T1000 (cell line): ENCODE results near the gene ELF4.

Experiments
- DNase-seq: peaks from one replicate; lab custom pipeline; 2025; ENCODE audit warnings: mixed read lengths; lab: John Stamatoyannopoulos, UW

ELF4 gene

DNA sequence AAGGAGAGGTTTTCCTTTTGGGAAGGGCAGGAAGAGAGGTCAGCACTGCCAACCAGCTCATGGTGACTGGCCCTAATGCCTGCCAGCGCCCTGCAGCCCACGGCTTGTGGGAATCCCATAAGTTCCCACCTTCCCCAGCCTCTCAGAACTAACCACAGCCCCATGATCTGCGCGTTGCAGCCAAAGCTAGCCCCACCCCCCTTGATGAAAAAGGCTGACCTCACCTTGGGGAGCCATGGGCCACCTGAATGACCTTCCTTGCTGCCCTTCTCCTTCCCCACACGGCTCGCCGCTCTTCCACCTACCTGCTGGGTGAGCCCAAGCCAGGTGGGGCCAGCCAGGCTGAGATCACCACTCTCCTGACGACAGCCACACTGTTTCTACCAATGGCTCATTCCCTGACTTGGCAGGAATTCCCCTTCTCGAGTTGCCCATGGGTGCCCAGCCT lies 3.9 kb upstream of the ELF4 start:
- DNase-seq = no peak

DNA sequence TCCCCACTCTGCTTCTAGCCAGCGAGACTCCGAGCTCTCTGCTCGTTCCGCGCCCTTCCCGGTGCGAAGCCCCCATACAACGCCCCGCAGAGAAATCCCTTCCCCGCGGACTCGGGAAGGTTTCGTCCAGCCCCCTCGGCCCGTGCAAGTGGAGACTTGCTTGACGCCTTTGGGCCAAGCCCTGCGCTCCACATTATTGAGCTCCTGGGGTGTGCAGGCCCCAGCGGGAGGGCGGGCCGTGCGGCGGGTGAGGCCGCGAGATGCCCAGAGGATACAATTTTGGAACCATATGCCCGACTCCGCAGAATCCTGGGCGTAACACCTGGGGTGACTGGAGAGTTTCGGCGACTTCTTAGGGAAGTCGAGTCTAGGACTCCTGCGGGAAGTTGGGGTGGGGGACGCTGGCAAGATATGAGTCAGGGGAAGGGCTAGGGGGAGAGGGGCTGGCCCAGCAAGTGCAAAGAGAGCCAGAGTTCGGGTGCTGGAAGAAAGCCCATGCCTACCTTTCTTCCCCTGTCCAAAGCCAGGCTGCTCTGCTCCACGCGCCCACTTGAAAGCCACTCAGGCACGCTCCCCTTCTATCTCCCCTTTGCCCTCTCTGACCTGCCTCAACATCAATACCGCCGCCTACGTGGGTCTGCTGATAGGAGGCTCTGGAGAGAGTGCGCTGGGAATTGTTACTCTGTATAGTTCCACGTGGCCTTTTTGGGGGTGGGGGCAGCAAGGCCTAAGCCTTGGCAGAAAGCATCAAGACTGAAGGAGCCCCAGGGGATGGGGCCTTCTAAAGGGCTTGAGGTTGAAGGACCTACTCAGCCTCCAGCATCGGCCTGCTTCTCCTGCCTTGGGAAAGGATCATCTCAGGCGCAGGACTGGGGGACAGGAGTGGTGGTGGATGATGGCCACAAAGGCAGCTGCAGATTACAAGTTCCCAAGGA lies 1.2 kb upstream of the ELF4 start:
- DNase-seq = no peak

DNA sequence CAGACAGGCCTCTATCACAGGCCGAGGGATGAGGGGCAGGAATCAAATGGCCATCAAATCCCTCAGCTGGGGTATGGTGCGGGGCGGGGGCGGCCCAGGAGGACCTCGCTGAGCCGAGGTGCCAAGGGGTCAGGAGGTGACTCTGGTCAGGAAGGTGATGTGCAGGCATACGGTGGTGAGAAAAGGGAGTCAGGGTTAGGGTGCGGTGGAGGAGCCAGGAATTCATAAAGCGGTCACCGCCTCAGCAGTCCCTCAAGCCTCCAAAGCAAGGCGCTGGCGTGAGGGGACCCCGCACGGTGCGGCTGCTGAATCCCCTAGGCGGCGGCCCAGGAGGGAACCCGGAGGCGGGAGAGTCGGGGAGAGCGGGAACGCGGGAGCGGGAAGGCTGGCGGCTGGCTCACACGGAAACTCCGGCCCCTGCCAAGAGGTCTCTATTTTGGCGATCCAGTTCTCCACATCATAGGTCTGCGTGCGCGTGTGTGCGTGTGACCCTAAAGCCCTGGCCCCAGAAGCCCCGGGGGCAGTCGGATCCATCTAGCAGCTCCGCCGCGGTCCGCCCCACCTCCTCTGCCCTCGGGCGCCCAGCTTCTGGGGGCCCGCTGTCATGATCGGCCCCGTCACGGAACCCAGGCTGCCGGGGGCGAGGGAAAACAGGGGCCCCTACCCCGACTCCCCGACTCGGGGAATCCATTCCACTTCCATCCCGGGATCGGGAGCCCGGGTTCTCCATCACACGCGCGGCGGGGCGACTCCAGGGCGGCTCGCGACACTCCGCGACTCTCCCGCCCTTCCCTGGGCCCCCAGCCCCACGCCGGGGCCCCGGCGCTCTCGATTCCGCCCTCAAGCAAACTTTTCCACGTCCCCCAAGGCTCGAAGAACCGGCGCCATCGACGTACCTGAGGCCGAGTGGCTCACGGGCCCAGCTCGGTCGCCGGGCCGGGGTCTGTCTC lies 593 bp downstream of the ELF4 start:
- peak; percentile 5 for DNase-seq

DNA sequence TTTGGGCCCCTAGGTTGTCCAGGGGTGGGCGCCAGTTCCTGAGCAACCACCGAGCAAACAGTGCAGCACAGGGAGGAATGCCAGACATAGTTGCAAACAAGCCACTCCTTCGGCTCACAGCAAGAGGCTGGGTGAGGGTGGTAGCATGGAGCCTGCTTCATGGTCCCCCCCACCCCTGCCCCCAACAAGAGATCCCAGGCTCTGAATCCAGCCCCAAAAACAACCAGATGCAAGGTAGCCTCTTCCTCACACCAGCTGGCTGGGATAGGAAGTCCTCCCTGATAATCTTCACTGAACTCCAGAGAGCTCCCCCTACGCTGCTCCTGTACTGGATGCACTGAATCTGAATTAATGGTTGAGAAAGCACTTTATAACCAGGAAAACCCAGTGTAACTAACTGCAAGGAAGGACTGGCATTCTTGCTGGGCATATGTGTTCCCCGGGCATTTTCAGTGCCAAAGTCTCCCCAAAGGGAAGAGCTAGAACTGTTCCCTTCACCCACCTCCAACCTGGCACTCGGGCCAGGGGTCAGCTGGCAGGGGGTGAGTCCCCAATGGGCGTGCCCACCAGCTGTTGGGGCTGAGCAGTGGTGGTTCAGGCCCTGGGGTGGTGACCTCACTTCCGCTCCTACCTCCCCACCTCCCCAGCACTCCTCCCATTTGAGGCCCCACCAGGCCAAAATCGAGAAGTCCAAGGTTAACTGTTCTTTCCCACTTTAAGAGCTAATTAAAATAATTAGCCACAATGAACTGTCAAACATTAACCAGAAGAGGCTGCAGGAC lies 1.5 kb downstream of the ELF4 start:
- DNase-seq = no peak

DNA sequence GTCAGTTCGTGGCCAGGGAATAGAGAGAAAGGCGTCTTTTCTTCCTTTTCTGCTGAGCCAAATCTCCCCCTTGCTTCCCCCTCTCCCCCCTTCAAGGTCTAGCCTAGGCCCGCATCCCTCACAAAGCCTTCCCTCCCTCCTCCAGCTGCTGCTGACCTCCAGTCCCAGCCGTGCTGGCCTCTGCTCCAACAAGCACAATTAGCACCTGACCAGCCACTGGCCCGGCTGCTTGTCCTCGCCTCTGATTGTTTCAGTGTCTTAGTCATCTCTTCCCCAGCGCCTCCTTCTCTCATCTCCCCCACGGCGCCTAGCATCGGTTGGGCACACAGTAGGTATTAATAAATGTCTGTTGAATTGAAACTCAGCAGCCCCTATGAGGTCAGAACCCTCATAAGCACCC lies 4.2 kb downstream of the ELF4 start:
- DNase-seq = no peak

DNA sequence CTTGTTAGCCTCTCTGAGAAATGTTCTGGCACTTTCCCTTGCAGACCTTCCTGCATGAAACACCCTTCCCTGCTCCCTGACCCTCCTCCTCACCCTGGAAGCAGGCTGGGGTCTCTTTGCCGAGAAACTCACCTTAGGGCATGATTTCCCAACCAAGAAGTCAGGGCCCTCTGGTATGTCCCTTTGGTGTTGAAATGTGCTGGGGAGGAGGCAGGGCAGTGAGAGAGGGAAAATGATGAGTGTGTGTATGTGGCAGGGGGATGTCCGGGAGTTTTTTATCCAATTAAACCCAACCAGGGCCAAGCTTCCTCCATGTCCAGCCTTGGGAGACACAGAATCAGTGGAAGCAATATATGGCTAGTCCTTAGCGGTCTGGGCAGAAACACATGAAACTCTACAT lies 5.1 kb downstream of the ELF4 start:
- DNase-seq = no peak

DNA sequence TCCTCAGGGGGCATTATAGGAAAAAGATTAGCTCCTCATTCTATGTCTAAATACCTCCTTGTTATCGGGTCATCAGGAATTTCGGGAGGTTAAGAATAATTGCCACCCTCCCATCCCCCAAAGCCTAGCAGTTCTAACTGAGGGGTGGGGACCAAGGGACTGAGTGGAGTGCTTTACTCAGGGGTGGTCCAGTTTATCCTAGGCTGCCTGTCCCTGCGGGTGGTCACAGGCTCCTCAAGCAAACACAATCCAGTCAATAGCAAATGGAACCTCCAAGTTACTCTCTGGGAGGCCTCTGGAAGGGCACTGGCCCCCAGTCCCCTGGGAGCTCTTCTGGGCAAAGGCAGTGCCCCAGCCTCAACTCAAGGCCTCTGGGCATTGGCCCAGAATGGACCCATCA lies 6.7 kb downstream of the ELF4 start:
- DNase-seq = no peak

DNA sequence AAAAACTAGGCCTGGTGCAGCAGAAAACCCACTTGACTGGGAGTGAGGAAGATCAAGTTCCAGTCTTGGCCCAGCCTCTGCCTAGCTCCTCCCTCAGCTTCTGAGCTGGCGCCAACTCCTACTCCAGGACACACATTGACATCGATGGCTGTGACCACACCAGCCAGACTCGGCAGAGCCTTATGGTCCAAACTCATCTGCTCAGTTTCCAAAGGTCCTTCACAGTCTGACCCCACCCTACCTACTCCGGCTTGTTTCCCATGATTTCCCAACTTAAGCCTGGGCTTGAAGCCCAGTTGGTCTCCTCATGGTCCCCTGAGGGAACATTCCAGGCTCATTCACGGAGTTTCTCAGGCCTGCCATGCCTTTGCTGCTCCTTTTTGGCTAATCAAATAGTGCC lies 10.1 kb downstream of the ELF4 start:
- no peak for DNase-seq

DNA sequence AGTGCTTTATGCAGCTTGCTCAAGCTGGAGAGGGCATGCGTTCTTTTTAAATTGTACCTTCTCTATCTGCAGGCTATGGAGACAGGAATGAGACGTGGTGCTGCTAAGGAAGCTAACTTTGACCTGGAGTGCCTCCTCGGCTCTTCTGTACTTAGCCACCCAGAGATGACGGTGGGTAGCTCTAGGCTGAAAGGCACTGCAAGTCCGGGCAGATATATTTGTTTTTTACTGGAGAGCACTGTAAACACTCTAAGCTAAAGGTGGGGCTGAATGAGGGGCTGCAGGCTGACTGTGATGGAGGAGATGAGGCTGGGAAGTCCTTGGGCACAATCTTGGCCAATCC lies 12.1 kb downstream of the ELF4 start:
- no peak for DNase-seq

DNA sequence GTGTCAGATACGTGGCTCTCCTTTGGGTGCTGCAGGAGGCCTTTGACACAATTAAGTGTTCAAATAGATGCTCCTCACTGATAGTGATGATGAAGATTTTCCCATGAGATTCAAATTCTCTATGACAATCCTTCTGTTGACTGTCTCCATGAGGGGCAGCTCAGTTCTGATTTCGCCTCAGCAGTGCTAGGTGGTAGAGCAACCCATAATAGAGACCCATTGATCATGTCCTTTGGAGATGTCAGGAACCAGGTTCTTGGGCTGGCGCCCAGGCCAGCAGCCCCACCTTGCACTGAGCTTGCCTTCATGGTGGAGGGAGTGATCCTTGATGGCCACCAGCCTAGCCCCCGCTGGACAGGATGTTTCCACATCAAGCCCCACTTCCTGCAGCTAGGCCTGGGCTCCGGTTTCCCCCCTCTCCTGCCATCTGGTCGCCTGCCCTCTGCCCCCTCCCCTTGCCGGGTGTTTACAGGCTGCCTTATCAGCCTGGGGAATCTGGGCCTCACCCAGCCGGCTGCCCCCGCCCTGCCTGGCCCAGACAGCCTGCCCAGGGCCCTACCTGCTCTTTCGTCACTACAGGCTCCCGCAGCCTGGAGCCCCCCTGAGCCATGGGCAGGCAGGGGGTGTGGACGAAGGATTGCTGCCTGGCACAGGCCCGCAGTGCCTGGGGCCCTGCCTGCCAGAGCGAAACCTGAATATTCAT lies 12.6 kb downstream of the ELF4 start:
- no peak for DNase-seq

DNA sequence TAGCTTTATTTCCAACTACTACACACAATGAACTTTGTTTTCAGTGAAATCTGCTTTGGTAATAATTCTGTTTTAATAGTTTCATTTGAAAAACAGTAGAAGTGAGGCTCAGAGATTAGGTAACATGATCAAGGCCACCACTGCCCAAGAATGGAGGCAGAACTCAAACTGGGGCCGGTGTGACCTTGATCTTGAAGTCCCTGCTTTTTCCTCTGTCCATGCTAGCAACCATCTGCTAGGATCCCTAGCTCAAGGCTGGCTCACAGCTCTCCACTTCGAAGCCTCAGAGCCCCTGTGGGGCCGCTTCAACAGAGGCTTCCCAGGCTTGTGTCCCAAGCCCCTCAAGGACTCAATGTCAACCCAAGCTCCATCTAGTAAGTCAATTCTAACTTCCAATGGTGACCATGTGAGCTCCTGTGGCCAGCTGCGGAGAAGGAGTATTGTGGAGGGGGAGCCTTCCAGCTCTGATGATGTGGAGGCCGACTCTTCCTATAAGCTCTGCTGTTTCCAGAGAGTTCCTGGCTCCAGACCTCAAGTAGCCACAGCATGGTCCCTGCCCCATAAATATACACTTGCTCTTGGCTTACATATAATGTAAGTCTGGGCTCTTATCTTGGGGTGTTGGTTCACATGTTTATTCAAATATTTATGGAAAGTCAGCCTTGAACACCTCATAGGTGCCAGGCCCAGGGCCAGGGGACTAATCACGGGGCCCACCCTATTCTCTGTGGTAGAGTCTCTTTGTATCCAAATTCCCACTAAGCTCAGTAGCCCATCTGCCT lies 14.9 kb downstream of the ELF4 start:
- DNase-seq = no peak

DNA sequence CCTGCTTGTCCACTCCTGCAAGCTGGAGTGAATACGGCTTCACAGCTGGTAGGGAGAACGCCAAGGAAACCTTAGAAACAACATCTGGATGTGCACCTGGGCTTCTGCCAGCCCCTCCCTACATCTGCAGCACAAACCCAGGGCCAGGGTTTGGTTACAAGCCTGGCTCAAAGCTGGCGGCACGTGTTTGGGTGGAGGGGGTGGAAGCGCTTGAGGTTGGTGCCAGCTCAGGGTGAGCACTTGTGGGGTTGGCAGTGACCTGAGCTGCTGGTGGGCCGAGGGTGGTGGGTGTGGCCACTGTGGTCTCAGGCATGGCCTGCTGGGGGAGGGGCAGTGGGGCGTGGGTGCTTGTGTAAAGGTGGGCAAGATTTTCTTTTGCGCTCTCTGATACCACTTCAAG lies 15.6 kb downstream of the ELF4 start:
- DNase-seq = no peak

DNA sequence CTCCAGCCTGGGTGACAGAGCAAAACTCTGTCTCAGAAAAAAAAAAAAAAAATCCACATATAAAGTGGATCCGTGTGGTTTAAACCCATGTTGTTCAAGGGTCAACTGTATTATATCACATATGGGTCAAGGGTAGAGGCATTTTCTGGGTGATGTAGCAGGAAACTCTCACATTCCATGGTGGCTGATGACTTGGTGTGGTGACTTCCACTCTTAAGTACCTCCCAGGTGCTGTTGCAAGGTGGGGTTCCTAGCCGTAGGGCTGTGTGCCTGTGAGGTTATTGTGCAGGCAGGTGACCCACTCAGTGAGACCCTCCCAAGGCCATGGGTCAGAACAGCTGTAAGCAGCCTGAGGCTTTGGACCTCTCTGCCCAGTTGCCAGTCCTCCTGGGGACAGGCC lies 17.0 kb downstream of the ELF4 start:
- DNase-seq = no peak

DNA sequence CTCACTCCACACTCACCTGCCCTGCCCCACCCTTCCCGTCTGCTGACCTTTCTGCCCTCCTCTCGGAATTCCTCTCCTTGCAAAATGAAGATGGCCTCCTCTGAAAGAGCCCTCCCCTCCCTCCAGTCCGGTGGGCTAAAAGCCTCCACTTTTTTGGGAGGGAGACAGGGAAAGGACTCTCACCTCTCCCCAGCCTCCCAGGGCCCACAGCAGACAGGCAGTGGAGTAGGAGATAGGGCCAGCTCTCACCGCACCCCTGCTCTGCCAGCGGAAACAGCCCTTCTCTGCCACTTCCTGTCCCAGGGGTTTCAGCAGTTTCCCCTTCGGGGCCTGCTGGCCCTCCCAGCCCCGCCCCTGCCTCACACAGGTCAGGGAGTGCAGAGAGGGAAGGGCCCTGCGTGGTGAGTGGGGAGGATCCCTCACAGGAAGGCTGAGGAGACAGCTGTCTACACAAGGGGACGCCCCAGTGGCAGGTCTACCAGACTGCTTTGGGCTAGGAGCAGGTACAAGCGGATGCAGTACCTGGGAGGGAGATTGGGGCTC lies 18.2 kb downstream of the ELF4 start:
- DNase-seq = no peak

DNA sequence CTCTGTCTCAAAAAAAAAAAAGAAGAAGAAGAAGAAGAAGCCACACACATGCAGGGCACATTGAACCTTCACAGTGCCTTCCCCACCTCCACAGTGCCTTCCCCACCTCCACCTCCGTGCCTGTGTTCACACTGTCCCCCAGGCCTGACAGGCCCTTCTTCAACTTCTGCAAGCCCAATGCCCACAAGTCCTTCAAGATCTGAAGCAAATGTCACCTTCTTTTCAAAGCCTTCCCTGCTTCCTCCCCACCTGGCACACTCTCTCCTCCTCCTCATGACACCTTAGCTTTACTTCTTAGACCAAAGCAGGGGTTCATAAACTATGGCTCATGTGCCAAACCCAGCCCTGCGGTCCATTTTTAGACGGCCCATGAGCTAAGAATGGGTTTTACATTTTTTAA lies 19.9 kb downstream of the ELF4 start:
- no peak for DNase-seq

DNA sequence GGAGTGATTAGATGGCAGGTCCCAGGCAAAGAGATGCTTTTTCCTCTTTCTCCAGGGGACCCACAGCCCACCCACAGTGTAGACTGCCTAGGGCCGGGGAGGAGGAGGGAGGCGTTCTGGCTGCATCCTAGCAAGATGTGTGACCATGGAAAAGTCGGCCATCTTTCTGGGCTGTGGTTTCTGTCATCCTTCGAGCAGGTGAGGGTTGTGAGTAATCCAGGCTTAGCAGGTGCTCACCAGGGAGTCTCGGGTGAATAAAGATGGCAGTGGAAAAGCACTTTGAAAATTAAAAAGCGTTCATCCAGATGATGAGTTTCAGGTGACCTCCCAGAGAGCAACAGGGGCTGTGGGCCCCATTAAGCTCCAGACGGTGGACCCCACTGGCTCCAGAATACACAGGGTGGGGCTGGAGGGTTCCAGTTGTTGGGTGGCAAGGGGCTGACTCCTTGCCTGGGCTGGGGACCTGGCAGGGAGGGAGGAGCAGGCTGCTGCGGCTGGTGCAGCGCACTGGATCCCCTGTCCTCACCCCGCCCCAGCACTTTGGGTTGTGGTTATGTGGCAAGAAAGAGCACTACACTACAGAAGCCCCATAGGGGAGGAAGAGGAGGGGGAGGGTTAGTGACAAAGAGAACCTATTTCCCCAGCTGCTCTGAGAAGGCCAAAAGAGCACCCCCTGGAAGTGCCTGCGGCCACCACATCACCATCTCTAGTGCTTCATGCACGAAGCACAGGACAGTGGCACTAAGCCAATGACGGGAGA lies 23.7 kb downstream of the ELF4 start:
- DNase-seq = no peak

DNA sequence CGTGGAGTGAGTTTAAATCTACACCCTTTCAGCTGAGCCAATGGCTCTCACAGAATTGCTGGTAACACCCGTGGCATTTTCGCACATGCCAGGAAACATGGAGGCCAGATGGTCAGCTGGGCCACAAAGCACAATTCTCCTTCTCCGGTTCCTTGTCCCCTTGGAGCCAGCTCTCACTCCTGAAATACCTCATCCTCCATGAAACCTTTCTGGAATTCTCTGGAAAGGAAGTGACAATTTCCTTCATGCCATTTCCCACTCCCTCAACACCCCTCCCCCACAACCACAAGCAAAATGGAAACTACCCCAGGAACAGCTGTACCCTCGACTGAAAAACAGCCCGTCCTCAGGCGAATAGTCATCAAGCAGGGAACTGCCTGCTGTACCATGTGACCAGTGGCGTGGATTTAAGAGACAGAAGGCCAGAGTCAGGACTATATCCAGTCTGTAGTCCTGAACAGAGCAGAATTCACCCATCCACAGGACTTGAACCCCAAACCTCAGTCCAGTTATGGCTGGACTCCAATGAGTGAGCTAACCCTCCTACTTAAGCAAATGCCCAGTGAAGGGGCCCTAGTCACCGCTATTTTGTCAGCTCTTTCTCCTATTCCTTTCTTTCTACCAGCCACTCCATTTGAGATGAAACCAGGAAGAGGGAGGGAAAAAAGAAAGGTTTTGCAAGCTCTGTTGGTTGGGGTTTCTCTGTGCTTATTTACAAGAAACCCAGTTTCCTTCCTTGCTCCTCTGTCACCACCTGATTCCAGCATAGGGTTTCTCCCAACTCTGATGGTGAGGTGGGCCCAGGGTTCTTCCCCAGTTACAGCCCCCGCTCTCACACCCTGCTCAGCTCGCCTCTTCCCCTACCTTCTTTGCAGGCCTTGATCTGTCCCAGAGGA lies 24.5 kb downstream of the ELF4 start:
- DNase-seq = no peak

DNA sequence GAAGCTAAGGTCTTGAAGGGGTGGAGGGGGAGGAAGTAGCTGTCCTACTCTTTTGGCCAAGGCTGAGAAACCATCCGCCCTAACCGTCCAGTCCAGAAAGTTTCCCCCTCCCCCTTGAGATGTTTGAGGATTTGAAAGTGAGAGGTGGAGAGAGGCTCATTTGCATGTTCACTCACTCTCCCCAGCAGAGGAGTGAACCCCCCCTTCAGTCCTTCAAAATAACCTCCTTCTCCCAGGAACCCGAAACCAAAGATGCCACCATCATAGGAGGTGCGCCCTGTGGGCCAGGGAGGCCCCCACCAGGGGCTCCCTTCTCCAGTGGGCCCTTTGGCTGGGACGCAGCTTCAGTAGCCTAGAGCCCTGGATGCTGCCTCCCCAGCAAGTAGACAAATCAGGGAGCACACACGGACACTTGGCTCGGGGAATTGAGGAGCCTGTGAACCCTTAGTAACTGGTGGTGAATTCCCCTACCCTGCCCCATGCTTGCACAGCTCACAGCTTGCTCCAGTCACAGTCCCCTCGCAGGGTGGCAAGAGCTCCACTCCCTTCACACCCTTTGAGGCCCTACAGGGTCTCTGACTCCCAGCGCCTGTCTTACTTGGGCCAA lies 25.6 kb downstream of the ELF4 start:
- DNase-seq = no peak
